BE2C (cell line): Measurements from ENCODE around the gene FCSK.

Source experiments
- DNase-seq: peaks from one replicate; pipeline ENCODE4 v3.0.0-alpha.2; 2020
- H3K27me3 ChIP-seq: fragments of 250-450 bp; sonication (Bioruptor Pico); 2 replicates; pipeline ENCODE4 v1.5.1; 2020; ENCODE audit warnings: mild to moderate bottlenecking
- H3K36me3 ChIP-seq: fragments of 250-450 bp; sonication (Bioruptor Pico); 2 replicates; pipeline ENCODE4 v1.5.1; 2020; ENCODE audit warnings: mild to moderate bottlenecking
- H3K4me1 ChIP-seq: fragments of 250-450 bp; sonication (Bioruptor Pico); 2 replicates; pipeline ENCODE4 v1.5.1; 2020
- H3K4me3 ChIP-seq: 2 replicates; pipeline ENCODE4 v1.5.1; 2011; ENCODE audit warnings: low read depth, low read length
- H3K9me3 ChIP-seq: fragments of 250-450 bp; sonication (Bioruptor Pico); 2 replicates; pipeline ENCODE4 v1.5.1; 2020
- TF ChIP-seq, protein P1 (sequence below): IDR thresholded peaks from 2 replicates; pipeline ENCODE4 v1.5.1; 2012; ENCODE audit warnings: mild to moderate bottlenecking, low read depth, low read length

FCSK gene

DNA sequence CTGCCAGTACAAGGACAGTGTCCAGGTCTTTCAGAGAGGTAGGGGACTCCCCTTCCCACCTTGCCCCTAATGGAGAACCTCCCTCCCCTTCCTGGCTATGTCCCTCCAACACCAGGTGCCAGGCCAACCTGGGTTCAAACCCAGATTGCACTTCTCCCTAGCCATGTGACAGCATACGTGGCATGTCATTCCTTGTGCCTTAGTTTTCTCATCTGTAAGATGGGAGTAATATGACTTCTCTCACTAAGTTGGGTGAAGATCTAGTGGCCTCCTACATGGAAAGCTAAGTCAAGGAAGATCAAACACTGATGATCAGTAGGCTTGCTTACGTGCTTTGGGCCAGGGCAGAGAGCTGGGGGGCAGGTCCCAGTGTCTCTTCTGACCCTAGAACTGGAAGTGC, 8.8 kb downstream of the FCSK start:
- peaks cover 6% of the 10 kb centered on the region for H3K36me3 ChIP-seq
- DNase-seq: no peak
- H3K4me3 ChIP-seq: no peak overlapping the region
- no peaks in the 10 kb centered on the region for H3K9me3 ChIP-seq
- TF ChIP-seq, protein P1, sequence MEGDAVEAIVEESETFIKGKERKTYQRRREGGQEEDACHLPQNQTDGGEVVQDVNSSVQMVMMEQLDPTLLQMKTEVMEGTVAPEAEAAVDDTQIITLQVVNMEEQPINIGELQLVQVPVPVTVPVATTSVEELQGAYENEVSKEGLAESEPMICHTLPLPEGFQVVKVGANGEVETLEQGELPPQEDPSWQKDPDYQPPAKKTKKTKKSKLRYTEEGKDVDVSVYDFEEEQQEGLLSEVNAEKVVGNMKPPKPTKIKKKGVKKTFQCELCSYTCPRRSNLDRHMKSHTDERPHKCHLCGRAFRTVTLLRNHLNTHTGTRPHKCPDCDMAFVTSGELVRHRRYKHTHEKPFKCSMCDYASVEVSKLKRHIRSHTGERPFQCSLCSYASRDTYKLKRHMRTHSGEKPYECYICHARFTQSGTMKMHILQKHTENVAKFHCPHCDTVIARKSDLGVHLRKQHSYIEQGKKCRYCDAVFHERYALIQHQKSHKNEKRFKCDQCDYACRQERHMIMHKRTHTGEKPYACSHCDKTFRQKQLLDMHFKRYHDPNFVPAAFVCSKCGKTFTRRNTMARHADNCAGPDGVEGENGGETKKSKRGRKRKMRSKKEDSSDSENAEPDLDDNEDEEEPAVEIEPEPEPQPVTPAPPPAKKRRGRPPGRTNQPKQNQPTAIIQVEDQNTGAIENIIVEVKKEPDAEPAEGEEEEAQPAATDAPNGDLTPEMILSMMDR: no peak
- 0 out of 2 replicates have a peak, but pooled peaks cover 3% of the 10 kb centered on the region for H3K4me1 ChIP-seq
- H3K27me3 ChIP-seq: no peaks in the 10 kb centered on the region

GRCh38 chr16:70465999-70466804, 11.8 kb downstream of the FCSK start:
- no peak overlapping the region for H3K4me3 ChIP-seq
- H3K27me3 ChIP-seq: no peaks in the 10 kb centered on the region
- DNase-seq: no peak
- H3K36me3 ChIP-seq: peaks cover 6% of the 10 kb centered on the region
- TF ChIP-seq, protein P1: no peak
- H3K9me3 ChIP-seq: no peaks in the 10 kb centered on the region
- no peaks in the 10 kb centered on the region for H3K4me1 ChIP-seq

GRCh38 chr16:70466805-70467076, 12.3 kb downstream of the FCSK start:
- Histone ChIP-seq H3K9me3 (no peaks in the 10 kb centered on the region), H3K4me3 (no peak overlapping the region), H3K27me3 (no peaks in the 10 kb centered on the region), H3K36me3 (peaks cover 6% of the 10 kb centered on the region), H3K4me1 (no peaks in the 10 kb centered on the region)
- TF ChIP-seq, protein P1: no peak
- no peak for DNase-seq

GRCh38 chr16:70467113-70467512, 12.7 kb downstream of the FCSK start:
- H3K36me3 ChIP-seq: peaks cover 6% of the 10 kb centered on the region
- H3K4me3 ChIP-seq: no peak overlapping the region
- TF ChIP-seq, protein P1: no peak
- DNase-seq: no peak
- H3K27me3 ChIP-seq: no peaks in the 10 kb centered on the region
- H3K9me3 ChIP-seq: no peaks in the 10 kb centered on the region
- H3K4me1 ChIP-seq: no peaks in the 10 kb centered on the region

- no peak for DNase-seq
- H3K4me1 ChIP-seq: no peaks in the 10 kb centered on the region
Measured at GRCh38 chr16:70467608-70468007, 13.2 kb downstream of the FCSK start.

More at GRCh38 chr16:70467608-70468007, 13.2 kb downstream of the FCSK start:
- TF ChIP-seq, protein P1: no peak
- Histone ChIP-seq H3K4me3 (no peak overlapping the region), H3K9me3 (no peaks in the 10 kb centered on the region), H3K36me3 (peaks cover 6% of the 10 kb centered on the region), H3K27me3 (no peaks in the 10 kb centered on the region)
